HG03520 (cell line): Measurements from ENCODE around the gene XAGE2.
"Not testable (repeated sequence)": the region's sequence is repeated elsewhere in the genome, so short reads cannot be mapped to it uniquely, and the experiment has no call there.

ENCODE experiments used
- ATAC-seq: cut with Tn5 transposase; IDR thresholded peaks from one replicate; pipeline ENCODE4 v1.9.1; 2021; ENCODE audit warnings: mild to moderate bottlenecking, moderate library complexity; ENCODE audit not compliant: unreplicated experiment

The XAGE2 gene, protein sequence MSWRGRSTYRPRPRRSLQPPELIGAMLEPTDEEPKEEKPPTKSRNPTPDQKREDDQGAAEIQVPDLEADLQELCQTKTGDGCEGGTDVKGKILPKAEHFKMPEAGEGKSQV

DNA sequence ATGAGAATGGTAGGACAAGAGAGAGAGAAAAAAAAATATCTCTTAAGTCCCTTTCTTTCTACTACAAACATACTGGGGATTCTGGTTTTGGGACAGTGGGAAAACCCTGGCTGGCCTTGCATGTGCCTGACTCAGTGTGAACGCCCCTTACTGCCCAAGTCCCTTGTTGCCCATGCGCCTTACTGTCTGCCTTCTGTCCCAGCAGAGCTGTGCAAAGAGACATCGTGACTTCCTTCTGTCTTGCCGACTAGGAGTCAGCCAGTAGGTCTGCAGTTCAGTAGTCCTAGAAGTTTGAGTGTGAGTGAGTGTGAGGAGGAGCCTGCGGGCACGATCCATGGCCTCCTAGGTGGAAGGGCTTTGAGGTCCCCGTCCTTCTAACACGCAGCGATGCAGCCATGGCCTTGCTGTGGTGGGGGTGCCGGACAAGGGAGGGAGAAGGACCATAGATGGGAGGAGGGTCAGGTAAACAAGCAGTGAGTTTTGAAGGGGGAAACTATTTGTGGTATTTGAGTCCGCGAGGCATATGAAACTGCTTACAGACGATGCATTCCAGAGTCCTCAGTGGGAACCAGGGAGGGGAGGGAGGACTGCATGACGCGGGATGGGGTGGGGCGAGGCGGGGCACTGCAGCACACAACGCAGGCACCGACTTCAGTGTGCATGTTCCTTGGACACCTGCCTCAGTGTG, at the start of gene XAGE2:
XAGE2 (plus strand) TSS at position 654 of the 688 bp plus-strand sequence. CDS start 994 bp downstream, outside the sequence.
- no peak for ATAC-seq

DNA sequence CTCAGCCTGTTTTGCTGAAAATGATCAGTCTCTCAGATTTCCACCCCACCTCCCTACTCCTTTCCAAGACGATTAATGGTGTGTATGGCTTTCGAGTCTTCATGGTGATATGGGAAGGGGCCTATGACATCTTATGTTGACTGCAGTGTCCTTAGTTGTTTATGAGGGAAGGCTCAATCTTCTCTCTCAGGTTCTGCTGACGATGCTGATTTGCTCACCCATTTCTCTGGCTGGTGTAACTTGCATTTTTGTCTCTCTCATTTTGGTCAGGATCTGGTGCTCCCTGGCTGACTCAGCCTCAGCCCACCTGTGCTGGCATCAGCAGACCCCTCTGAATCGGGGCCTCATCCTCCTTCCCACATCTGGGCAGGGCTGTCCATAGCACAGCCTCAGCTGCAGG, 31.4 kb upstream of the XAGE2 start:
- ATAC-seq = no peak

DNA sequence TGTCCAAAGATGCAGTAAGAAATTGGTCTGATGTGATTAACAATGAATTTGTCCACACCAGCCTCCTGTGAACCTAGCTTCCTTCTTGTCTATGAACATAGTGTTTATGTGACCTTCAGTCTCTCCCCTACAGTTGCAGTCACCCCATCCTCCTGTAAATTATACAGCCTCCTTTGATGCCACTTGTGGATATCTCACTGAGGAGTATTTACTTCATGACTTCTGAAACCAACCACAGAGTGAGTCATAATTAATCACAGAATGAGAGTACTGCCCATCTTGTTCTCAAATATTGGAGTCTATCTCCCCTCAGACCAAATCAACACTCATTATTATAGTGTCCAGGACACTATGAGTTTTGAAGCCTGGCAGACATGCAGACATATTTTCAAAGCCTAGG, 27.3 kb upstream of the XAGE2 start:
- ATAC-seq = no peak

DNA sequence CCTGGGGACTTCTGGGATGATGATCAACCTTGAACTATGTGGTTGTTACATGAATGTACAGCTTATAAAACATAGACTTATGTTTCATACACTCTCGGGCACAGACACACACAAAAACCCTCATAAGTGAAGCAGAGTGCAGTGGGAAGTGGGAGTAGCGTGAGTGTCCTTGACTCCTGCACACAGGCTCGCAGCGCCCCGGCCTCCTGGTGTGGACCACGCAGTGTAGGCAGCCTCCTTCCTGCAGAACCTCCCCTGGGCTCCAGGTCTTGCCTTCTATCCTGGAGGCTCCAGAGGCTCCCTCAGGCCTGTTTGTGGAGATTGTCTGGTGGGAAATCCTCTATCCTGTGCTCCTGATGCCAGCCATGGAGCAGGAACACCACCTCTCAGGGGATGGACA, 25.7 kb upstream of the XAGE2 start:
- ATAC-seq = not testable (repeated sequence)

DNA sequence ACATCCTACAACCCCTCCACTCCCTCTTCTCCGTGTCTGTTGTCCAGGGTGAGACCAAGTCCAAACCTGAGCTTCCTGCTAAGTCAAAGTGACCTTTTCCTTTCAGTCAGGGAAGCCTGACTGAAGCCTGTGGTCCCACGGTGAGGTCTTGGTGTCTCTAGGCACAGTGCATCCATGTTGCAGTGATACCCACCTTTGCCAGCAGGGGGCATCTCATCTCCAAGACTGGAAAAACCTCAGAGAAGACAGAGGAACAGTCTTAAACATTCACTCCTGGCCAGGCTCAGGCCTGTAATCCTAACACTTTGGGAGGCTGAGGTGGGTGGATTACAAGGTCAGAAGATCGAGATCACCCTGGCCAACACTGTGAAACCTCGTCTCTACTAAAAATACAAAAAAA, 23.4 kb upstream of the XAGE2 start:
- ATAC-seq = peak; percentile 58

DNA sequence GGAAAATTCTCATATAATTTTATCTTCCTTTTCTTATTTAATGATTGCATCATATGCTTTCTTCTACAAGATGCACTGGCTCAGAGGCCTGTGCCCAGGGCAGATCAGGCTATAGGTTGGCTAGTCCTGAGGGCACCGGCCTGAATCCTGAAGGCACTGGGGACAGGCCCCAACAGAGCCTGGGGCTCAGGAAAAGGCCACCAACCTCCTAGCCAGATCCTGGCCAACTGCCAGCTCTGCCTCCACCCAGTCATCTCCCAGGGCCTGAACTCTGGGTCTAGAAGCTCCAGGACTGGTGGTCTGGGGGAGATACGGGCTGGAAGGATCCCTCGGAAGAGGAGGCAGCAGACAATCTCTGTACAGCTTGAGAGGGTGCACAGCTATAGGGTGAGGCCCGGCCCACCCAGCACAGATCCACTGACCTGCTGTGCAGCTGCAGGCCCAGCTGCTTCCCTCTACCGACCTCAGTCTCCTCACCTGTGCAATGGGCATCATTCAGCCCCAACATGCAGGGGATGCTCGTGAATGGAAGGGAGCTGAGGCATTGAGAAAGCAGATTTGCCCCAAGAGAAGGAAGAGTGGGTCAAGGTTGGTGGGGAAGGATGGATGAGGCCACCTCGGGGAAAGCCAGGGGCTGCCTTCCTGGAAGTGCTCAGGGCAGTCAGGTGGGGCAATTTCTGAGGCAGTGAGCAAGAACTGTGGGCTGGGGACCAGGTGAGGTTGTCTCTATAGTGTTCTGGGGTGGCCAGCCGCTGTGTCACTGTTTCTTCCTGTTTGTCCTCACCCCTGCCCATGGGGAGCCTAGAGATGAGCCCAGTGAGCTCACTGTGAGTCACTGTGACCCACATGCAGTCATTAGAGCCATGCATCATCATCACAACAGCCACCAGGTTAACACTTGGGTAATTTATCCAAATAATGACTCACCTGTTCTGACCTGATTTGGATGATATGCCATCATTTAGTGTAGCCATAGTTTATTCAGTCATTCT, 22.4 kb upstream of the XAGE2 start:
- ATAC-seq = no peak

DNA sequence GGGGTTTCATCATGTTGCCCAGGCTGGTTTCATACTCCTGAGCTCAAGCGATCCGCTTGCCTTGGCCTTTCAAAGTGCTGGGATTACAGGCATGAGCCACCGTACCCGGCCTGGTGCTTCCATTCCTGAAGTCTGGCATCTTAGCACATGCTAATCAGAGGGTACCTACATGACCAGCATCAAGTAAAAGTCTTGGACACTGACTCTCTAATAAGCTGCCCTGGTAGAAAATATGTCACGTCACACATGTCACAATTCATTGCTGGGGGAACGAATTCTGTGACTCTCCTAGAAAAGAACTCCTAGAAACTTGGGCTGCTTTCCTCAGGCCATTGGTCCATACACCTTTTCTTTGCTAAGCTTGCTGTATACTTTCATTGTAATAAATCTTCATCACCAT, 19.1 kb upstream of the XAGE2 start:
- no peak for ATAC-seq

DNA sequence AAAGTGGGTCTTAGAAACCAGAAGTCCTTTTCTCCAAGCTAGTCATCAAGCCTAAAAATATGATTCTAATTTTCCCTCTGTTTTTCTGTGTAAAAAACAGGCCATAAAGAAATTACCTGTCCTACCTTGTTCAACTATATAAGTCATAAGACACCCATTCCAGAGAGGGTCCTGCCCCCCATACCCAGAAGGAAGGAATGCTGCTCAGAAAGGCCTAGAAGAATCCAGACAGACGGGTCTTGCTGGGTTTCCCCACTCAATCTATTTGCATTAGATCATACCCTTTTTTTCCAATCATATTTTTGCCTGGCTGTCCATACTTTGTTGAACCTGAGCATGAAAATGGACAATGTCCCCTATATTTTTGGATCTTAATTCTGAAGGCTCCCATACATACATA, 16.3 kb upstream of the XAGE2 start:
- ATAC-seq = no peak

DNA sequence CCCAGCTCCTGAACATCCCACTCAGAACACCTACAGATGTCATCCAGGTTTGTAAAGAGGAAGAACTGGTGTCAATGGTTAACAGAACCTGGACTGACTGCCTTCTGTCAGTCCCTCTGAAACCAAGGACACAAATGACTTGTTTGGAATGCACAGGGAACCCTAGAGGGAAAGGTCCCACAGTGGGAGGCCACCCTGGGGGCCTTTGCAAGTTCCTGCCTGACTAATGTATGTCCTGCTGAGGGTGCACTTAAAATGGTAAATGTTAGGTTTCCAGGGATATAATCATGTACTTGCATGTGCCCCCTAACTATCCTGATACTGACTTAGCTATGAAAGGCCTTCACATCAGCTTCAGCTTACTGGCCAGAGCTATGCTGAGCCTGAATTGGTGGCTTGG, 15.0 kb upstream of the XAGE2 start:
- ATAC-seq = no peak

DNA sequence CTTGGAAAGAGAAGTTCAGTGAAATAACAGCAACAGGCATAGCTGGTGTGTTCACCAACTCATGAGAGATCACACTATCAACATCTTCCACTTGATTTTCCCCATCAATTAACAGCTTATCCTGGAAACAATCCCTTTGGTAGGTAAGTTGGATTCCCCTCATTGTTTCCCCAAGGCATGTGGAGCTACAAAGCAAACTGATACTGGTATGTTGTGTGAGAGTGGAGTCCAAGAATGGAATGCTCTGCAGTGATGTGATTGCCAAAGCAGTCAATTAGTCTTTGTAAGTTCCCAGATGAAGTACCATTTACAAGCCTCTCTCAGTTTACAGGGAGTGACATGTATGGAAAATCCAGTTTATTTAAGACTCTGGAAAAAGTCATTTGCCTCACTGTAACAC, 13.7 kb upstream of the XAGE2 start:
- ATAC-seq = no peak

DNA sequence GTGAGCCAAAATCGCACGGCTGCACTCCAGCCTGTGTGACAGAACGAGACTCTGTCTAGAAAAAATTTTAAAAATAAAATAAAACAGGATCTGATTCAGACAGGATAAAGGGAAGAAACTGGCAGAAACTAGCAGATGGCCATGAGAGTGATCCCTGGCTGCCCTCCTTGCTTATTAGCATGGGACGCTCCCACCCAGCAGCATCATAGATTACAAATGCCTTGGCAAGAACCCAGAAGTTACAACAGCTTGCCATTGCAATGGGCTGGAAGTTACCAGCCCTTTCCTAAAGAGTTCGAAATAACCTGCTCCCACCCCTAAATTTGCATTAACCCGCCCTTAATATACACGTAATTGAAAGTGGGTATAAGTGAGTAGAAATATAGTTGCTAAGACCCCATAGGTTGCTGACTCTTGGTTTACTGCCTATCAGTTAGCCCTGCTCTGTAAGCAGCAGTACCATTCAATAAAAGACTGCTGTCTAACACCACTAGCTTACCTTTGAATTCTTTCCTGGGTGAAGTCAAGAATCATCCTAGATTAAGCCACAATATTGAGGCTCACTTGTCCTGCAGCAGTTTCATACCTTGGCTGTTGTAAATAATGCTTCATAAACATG, 9.1 kb upstream of the XAGE2 start:
- no peak for ATAC-seq

DNA sequence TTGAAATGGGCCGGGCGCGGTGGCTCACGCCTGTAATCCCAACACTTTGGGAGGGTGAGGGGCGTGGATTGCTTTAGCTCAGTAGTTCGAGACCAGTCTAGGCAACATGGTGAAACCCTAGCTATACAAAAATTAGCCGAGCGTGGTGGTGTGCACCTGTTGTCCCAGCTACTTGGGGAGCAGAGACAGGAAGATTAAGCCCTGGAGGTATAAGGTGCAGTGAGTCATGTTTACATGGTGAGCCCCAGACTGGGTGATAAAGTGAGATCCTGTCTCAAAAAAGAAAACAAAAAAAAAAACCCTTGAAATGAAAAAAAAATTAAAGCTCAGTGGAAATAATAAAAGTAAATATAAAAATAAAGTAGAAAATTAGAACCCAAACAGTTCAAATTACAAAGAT, 6.9 kb upstream of the XAGE2 start:
- no peak for ATAC-seq

DNA sequence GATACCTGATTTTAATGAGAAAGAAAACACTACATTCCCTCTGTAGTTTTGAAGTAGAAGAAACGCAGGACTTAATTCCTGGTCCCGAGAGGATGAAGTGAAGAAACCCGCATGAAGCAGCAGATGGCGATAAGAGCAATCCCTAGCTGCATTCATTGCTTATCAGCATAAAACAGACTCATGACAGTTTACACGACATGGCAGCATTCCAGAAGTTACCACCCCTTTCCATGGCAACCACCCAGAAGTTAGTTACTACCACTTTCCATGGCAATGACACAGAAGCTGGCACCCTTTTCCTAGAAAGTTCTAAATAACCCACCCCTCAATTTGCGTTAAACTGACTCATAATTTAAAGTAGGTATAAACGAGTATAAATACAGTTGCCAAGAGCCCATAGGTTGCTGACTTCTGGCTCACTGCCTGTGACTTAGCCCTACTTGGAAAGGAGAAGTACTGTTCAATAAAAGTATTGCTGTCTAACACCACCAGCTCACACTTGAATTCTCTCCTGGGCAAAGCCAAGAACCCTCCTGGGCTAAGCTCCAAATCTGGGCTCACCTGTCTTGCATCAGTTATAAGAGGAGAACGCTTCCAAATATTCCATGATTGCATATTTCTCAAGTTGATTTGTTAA, 5.5 kb upstream of the XAGE2 start:
- ATAC-seq = no peak

DNA sequence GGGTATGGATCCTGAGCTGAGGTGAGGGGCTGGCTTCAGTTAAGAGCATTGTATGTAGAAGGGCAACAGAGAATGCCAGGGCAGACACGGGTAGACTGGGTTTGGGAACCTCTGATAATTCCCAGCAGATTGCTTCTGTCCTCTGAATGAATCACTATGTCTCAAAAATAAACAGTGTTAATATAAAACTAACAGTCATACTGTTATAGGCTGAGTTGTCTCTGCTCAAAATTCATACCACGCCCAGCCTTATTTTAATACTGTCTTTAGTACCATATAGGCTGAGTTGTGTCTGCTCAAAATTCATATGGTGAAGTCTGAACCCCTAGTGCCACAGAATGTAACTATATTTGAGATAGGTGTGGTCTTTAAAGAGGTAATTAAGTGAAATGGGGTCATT, 10.0 kb downstream of the XAGE2 start:
- no peak for ATAC-seq

DNA sequence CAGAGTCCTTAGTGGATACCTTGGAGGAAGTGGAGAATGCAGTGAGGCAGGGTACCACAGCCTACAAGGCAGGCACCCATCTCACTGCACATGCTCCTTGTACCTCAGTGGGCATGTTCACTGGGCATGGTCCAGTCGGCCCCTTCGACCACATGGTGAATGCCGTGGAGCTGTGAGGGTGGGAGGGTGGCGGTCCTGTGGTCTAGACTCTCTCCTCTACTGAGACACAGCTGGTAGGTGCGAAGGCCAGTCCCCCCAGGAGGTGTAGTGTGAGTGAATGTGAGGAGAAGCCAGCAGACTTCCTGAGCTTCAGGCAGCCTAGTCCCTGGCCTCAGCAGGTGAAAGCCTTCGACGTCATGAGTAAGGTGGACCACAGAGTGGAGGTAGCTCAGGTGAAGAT, 12.2 kb downstream of the XAGE2 start:
- no peak for ATAC-seq

DNA sequence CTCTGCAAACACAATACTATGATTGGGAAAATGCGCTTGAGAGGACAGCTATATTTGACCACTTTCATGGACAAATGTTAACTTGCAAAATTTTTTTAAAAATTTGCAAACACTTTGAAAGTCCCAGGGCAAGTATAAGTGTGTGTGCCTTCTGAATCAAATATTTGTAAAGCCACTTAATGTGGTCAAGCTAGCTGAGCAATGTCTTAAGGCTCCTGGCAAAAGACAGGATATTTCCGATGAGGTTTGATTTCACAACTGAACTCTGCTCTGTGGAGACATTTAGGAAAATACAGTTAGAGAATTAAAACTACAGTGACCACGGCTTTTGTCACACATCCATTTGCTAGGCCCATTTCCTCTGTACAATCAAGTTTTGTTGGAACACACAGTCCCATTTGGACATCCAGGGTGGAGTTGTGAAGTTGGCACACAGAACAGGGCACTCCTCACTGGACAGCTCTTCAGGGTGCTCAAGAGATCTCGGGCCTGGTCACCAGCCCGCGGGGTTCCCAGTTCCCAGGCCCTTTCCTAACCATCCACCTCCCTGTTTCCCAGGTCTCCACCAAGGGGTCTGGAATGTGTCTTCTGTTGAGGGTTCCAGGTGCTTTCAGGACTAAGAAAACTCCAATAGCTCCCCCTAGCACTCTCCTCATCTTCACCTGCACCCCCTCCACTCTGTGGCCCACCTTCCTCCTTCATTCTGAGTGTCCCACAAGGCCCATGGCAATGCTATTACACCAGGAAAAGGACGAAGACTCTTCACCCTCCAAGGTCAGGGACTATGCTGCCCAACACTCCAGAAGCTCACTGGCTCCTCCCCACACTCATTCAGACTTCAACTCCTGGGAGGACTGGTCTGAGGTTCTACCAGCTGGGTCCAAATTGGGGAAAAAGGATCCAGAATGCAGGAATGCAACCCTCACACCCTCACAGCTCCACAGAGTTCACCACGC, 41.9 kb downstream of the XAGE2 start:
- ATAC-seq = no peak

DNA sequence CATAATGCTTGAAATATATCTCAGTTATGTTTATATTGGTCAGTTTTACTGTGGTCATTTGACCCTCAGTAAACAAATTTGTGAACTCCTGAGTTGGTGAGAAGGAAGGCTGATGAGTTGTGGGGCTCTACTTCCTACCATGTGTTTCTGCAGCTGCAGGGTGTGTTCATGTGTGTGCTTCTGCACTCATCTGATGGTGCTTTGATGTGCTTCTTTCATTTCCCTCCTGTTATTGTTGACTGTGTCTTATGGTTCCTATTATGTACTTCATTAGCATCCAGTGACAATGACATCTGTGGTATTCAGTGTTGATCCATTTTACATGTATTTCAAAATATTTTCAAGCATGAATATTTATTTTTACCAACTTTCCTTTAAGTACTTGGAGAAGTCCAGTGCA, 46.5 kb downstream of the XAGE2 start:
- no peak for ATAC-seq

DNA sequence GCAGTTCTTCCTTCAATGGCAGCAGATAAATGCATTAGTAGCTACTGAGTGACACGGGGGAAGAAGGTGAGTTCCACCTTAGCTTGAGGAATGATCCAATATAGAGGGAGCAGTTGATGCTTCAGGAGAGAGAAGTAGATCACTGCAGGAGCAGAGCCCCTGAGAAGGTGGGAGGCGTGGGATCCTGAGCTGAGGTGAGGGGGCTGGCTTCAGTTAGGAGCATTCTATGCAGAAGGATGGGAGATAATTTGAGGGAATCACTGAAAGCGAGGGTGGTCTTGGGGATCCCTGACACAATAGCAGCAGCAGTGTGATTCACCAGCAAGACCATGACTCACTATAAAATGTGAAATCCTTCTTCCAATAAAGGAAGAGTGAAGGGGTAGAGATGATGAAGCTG, 48.0 kb downstream of the XAGE2 start:
- ATAC-seq = no peak

DNA sequence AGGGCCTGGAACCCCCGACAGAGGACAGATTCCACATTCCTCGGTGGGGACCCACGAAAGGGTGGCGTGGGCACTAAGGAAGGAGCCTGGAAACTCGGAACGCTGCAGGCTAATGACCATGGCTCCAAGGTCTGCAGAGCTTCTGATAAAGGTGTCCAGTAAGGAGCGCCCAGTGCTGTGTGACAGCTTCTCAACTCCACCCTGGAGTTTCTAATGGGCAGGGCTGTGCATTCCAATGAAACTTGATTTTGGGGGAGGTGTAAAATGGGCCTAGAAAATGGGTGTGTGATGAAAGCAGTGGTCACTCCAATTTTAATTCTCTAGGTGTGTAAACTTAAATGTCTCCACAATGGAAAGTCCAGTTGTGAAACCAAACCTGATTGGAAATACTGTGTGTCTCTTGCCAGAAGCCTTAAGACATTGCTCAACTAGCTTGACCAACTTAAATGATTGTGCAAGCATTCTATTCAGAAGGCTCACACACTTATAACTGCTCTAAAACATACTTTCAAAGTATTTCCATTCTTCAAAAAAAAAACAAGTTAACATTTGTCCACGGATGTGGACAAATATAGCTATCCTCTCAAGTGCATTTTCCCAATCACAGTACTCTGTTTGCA, 52.1 kb downstream of the XAGE2 start:
- no peak for ATAC-seq
